Activated CD8-positive, alpha-beta T cell treated with anti-CD3 and anti-CD28 coated beads for 36 hours (primary cell): ENCODE data around the gene ZCCHC24. TPM values are rescaled to one million over a fixed set of nuclear protein-coding genes. Genes with fewer than 3 reads are reported as not detected.
A peak's percentile ranks its signal among the peaks of the same experiment; 100 is the strongest.

ENCODE experiments used
- ATAC-seq: fragments of 200-7000 bp; cut with Tn5 transposase; one replicate; pipeline ENCODE4 v1.10.0; 2021; ENCODE audit warnings: mild to moderate bottlenecking, moderate library complexity
- CTCF ChIA-PET: fragments of 350-600 bp; sonication (Branson Sonifier 250); formaldehyde crosslinking; loops from one replicate; lab custom pipeline; 2021; ENCODE audit warnings: antibody characterized with exemption; lab: Charles Lee
- POLR2A ChIA-PET: fragments of 350-600 bp; sonication (Branson Sonifier 250); formaldehyde crosslinking; loops from one replicate; lab custom pipeline; 2021; ENCODE audit warnings: antibody characterized with exemption; lab: Charles Lee
- DNase-seq: peaks from one replicate; pipeline ENCODE4 v3.0.0-alpha.2; 2020
- H3K27ac Mint-ChIP-seq: one replicate; pipeline ENCODE4 v1.8.0; 2021; ENCODE audit warnings: mild to moderate bottlenecking, mixed read lengths
- H3K27me3 Mint-ChIP-seq: one replicate; pipeline ENCODE4 v1.8.0; 2021; ENCODE audit warnings: mixed read lengths
- H3K36me3 Mint-ChIP-seq: one replicate; pipeline ENCODE4 v1.8.0; 2021; ENCODE audit warnings: low read depth, mixed read lengths
- H3K4me1 Mint-ChIP-seq: one replicate; pipeline ENCODE4 v1.8.0; 2021; ENCODE audit warnings: low read depth, mixed read lengths
- H3K4me3 Mint-ChIP-seq: one replicate; pipeline ENCODE4 v1.8.0; 2021; ENCODE audit warnings: mild to moderate bottlenecking, moderate library complexity, mixed read lengths
- H3K9me3 Mint-ChIP-seq: one replicate; pipeline ENCODE4 v1.8.0; 2021; ENCODE audit warnings: mixed read lengths
- intact Hi-C: fragments of 100-400 bp; cut with micrococcal nuclease; formaldehyde crosslinking; loops from one replicate; pipeline ENCODE4 v1.10.0; 2022
- total RNA-seq, 2 experiments: library from RNA; stranded (reverse); gene quantifications; one replicate each; pipeline ENCODE4 v1.2.3, GENCODE V29; 2021
- TF ChIP-seq, protein P1 (sequence below): fragments of 200-600 bp; IDR thresholded peaks from one replicate; pipeline ENCODE4 v1.8.0; 2022; ENCODE audit warnings: antibody characterized with exemption, mild to moderate bottlenecking

ZCCHC24 gene
- total RNA-seq, 2 experiments from 2014 or later = 1.0 to 1.7 TPM

- DNase-seq = peak; percentile 46
- H3K36me3 Mint-ChIP-seq = peaks cover 69% of the 10 kb centered on the region
- H3K4me3 Mint-ChIP-seq = no peak overlapping the region
- ChIA-PET CTCF (interaction anchor here (1.2 to 1.7 kb wide), 2 partner anchors 12 to 20 kb away, joined by 3 to 5 read pairs; no protein-coding TSS in a partner anchor), POLR2A (interaction anchor here (0.9 to 13.2 kb wide), 8 partner anchors 8 to 106 kb away, joined by 3 to 155 read pairs (median 4); no protein-coding TSS in a partner anchor)
- TF ChIP-seq, protein P1, sequence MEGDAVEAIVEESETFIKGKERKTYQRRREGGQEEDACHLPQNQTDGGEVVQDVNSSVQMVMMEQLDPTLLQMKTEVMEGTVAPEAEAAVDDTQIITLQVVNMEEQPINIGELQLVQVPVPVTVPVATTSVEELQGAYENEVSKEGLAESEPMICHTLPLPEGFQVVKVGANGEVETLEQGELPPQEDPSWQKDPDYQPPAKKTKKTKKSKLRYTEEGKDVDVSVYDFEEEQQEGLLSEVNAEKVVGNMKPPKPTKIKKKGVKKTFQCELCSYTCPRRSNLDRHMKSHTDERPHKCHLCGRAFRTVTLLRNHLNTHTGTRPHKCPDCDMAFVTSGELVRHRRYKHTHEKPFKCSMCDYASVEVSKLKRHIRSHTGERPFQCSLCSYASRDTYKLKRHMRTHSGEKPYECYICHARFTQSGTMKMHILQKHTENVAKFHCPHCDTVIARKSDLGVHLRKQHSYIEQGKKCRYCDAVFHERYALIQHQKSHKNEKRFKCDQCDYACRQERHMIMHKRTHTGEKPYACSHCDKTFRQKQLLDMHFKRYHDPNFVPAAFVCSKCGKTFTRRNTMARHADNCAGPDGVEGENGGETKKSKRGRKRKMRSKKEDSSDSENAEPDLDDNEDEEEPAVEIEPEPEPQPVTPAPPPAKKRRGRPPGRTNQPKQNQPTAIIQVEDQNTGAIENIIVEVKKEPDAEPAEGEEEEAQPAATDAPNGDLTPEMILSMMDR = no peak
- peaks cover 43% of the 10 kb centered on the region for H3K4me1 Mint-ChIP-seq
- intact Hi-C loops = loop anchor here (5.0 kb wide), 1 partner anchor 37 kb away; no protein-coding TSS in a partner anchor
- ATAC-seq = no peak
- no peaks in the 10 kb centered on the region for H3K27me3 Mint-ChIP-seq
- no peaks in the 10 kb centered on the region for H3K9me3 Mint-ChIP-seq
- H3K27ac Mint-ChIP-seq = peak overlapping the region; percentile 36
These were observed 91.3 kb downstream of the ZCCHC24 start for GRCh38 chr10:79354141-79354540.

DNA sequence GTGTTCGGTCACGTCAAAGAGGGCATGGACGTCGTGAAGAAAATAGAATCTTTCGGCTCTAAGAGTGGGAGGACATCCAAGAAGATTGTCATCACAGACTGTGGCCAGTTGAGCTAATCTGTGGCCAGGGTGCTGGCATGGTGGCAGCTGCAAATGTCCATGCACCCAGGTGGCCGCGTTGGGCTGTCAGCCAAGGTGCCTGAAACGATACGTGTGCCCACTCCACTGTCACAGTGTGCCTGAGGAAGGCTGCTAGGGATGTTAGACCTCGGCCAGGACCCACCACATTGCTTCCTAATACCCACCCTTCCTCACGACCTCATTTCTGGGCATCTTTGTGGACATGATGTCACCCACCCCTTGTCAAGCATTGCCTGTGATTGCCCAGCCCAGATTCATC, 91.7 kb downstream of the ZCCHC24 start:
- ATAC-seq (no peak), DNase-seq (no peak)
- Mint-ChIP-seq H3K27me3 (no peaks in the 10 kb centered on the region), H3K27ac (peak overlapping the region; percentile 20), H3K4me1 (peaks cover 48% of the 10 kb centered on the region), H3K9me3 (no peaks in the 10 kb centered on the region), H3K36me3 (peaks cover 70% of the 10 kb centered on the region), H3K4me3 (no peak overlapping the region)
- TF ChIP-seq, protein P1 = no peak
- intact Hi-C loops = loop anchor here (5.0 kb wide), 1 partner anchor 36 kb away; no protein-coding TSS in a partner anchor
- ChIA-PET POLR2A (interaction anchor here (0.9 to 13.2 kb wide), 8 partner anchors 8 to 88 kb away, joined by 3 to 155 read pairs (median 4); no protein-coding TSS in a partner anchor), CTCF (interaction anchor here (0.9 to 1.7 kb wide), 2 partner anchors 12 to 21 kb away, joined by 3 to 5 read pairs; no protein-coding TSS in a partner anchor)

GRCh38 chr10:79353000-79353406, 92.4 kb downstream of the ZCCHC24 start:
- intact Hi-C loops = loop anchor here (5.0 kb wide), 1 partner anchor 36 kb away; no protein-coding TSS in a partner anchor
- no peak for ATAC-seq
- TF ChIP-seq, protein P1 = no peak
- Mint-ChIP-seq H3K27me3 (no peaks in the 10 kb centered on the region), H3K9me3 (no peaks in the 10 kb centered on the region), H3K36me3 (peaks cover 76% of the 10 kb centered on the region), H3K4me3 (no peak overlapping the region), H3K4me1 (peaks cover 50% of the 10 kb centered on the region), H3K27ac (no peak overlapping the region)
- DNase-seq = no peak
- ChIA-PET POLR2A (interaction anchor here (1.0 to 13.2 kb wide), 4 partner anchors 11 to 67 kb away, joined by 3 to 155 read pairs (median 3); no protein-coding TSS in a partner anchor), CTCF (interaction anchor here (0.9 kb wide), 1 partner anchor 12 kb away, joined by 3 read pairs; no protein-coding TSS in a partner anchor)

GRCh38 chr10:79352035-79352877, 93.2 kb downstream of the ZCCHC24 start:
- peaks cover 76% of the 10 kb centered on the region for H3K36me3 Mint-ChIP-seq
- intact Hi-C loops = loop anchor here (5.0 kb wide), 1 partner anchor 35 kb away; no protein-coding TSS in a partner anchor
- ChIA-PET CTCF (no interaction called here), POLR2A (interaction anchor here (1.1 to 13.2 kb wide), 3 partner anchors 15 to 66 kb away, joined by 3 to 155 read pairs (median 9); no protein-coding TSS in a partner anchor)
- H3K27ac Mint-ChIP-seq = no peak overlapping the region
- ATAC-seq = no peak
- H3K27me3 Mint-ChIP-seq = no peaks in the 10 kb centered on the region
- TF ChIP-seq, protein P1 = no peak
- peaks cover 50% of the 10 kb centered on the region for H3K4me1 Mint-ChIP-seq
- no peaks in the 10 kb centered on the region for H3K9me3 Mint-ChIP-seq
- no peak overlapping the region for H3K4me3 Mint-ChIP-seq
- no peak for DNase-seq
